ENCODE data around the gene ASPN. TPM values are rescaled to one million over a fixed set of nuclear protein-coding genes. Genes with fewer than 3 reads are reported as not detected.

The ASPN gene
- total RNA-seq, 2 experiments from 2014 or later, result not detected

DNA sequence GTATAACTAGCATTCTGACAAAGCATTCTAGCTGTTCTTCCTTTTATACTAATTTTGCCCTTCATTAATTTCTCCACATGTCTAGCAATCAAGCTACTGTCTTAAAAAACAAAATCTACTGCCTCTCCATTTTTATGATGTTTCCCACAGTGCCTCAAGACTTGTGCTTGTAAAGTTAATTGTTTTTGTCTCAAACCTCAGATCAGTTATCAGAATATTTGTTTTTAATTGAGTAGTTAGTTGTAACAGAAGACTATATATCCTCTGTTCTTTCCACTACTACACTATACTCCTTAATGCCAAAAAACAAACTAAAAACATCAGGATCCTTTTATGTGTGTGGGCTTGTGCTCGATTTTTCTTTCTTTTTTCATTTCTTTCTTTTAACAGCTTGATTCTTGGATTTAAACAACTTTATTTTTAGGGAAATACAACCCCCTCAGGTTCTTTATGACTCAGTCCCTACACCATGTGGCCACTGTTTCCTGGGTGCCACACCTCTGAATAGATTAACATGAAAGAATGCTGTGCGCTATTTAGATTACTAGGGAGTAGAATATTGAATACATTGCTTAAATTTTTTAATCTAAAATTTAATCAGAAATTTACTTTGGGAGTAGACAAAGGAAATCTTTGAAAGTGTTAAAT lies 1.2 kb downstream of the ASPN start:
- CTCF ChIA-PET (ENCODE audit: unreplicated experiment), result no interaction called here
- H2AFZ ChIP-seq (ENCODE audit: low read length), result no peak overlapping the region
- H3K27ac ChIP-seq (ENCODE audit: low read depth, low read length, poor library complexity, severe bottlenecking), result no peak overlapping the region
- H3K9me2 ChIP-seq (ENCODE audit: insufficient read depth, low read length), result no peaks in the 10 kb centered on the region
- TF ChIP-seq, protein P1, sequence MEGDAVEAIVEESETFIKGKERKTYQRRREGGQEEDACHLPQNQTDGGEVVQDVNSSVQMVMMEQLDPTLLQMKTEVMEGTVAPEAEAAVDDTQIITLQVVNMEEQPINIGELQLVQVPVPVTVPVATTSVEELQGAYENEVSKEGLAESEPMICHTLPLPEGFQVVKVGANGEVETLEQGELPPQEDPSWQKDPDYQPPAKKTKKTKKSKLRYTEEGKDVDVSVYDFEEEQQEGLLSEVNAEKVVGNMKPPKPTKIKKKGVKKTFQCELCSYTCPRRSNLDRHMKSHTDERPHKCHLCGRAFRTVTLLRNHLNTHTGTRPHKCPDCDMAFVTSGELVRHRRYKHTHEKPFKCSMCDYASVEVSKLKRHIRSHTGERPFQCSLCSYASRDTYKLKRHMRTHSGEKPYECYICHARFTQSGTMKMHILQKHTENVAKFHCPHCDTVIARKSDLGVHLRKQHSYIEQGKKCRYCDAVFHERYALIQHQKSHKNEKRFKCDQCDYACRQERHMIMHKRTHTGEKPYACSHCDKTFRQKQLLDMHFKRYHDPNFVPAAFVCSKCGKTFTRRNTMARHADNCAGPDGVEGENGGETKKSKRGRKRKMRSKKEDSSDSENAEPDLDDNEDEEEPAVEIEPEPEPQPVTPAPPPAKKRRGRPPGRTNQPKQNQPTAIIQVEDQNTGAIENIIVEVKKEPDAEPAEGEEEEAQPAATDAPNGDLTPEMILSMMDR (conservative IDR thresholded peaks at IDR 0.05; ENCODE audit: low read length), result no peak
- no peak for TF ChIP-seq EZH2phosphoT487 (IDR thresholded peaks at IDR 0.05; ENCODE audit: borderline replicate concordance, low read depth, low read length)
- H4K20me1 ChIP-seq (ENCODE audit: insufficient read depth, low read length), result no peaks in the 10 kb centered on the region
- no peak overlapping the region for H3K4me2 ChIP-seq (ENCODE audit: low read length)
- DNase-seq (ENCODE audit: low spot score), result no peak
- H3K36me3 ChIP-seq (ENCODE audit: insufficient read depth, low read length), result no peaks in the 10 kb centered on the region
- intact Hi-C loops (cut with micrococcal nuclease; ENCODE audit: unreplicated experiment), result no loop called here
- no peaks in the 10 kb centered on the region for H3K79me2 ChIP-seq (ENCODE audit: insufficient read depth, low read depth, low read length)
- BruUV-seq (replicated peaks), result no TSS peak
- H3K9me3 ChIP-seq (ENCODE audit: low read length), result no peaks in the 10 kb centered on the region
- H3K4me1 ChIP-seq (ENCODE audit: insufficient read depth, low read length, poor library complexity, severe bottlenecking), result no peaks in the 10 kb centered on the region
- POLR2A ChIA-PET, result no interaction called here
- H3K4me3 ChIP-seq (ENCODE audit: low read depth, low read length, poor library complexity, severe bottlenecking), result no peak overlapping the region

- Histone ChIP-seq H4K20me1 (ENCODE audit: insufficient read depth, low read length) (no peaks in the 10 kb centered on the region), H3K4me2 (ENCODE audit: low read length) (no peak overlapping the region), H3K79me2 (ENCODE audit: insufficient read depth, low read depth, low read length) (no peaks in the 10 kb centered on the region), H3K9me3 (ENCODE audit: low read length) (no peaks in the 10 kb centered on the region), H3K27ac (ENCODE audit: low read depth, low read length, poor library complexity, severe bottlenecking) (no peak overlapping the region), H3K4me3 (ENCODE audit: low read depth, low read length, poor library complexity, severe bottlenecking) (no peak overlapping the region), H3K9me2 (ENCODE audit: insufficient read depth, low read length) (no peaks in the 10 kb centered on the region), H3K36me3 (ENCODE audit: insufficient read depth, low read length) (no peaks in the 10 kb centered on the region), H3K4me1 (ENCODE audit: insufficient read depth, low read length, poor library complexity, severe bottlenecking) (no peaks in the 10 kb centered on the region), H2AFZ (ENCODE audit: low read length) (no peak overlapping the region)
- POLR2A ChIA-PET, result no interaction called here
- DNase-seq (ENCODE audit: low spot score), result no peak
- BruUV-seq (replicated peaks), result no TSS peak
- TF ChIP-seq, protein P1 (conservative IDR thresholded peaks at IDR 0.05; ENCODE audit: low read length), result no peak
- no peak for TF ChIP-seq EZH2phosphoT487 (IDR thresholded peaks at IDR 0.05; ENCODE audit: borderline replicate concordance, low read depth, low read length)
- CTCF ChIA-PET (ENCODE audit: unreplicated experiment), result no interaction called here
- intact Hi-C loops (cut with micrococcal nuclease; ENCODE audit: unreplicated experiment), result no loop called here
Observed at GRCh38 chr9:92480291-92480771, 2.0 kb downstream of the ASPN start.

GRCh38 chr9:92479346-92479745 lies 3.0 kb downstream of the ASPN start:
- TF ChIP-seq EZH2phosphoT487 (IDR thresholded peaks at IDR 0.05; ENCODE audit: borderline replicate concordance, low read depth, low read length), result no peak
- TF ChIP-seq, protein P1 (conservative IDR thresholded peaks at IDR 0.05; ENCODE audit: low read length), result no peak
- BruUV-seq (replicated peaks), result no TSS peak
- DNase-seq (ENCODE audit: low spot score), result no peak
- Histone ChIP-seq H4K20me1 (ENCODE audit: insufficient read depth, low read length) (no peaks in the 10 kb centered on the region), H3K9me2 (ENCODE audit: insufficient read depth, low read length) (no peaks in the 10 kb centered on the region), H3K79me2 (ENCODE audit: insufficient read depth, low read depth, low read length) (no peaks in the 10 kb centered on the region), H3K36me3 (ENCODE audit: insufficient read depth, low read length) (no peaks in the 10 kb centered on the region), H3K9me3 (ENCODE audit: low read length) (no peaks in the 10 kb centered on the region), H3K4me2 (ENCODE audit: low read length) (no peak overlapping the region), H3K27ac (ENCODE audit: low read depth, low read length, poor library complexity, severe bottlenecking) (no peak overlapping the region), H2AFZ (ENCODE audit: low read length) (no peak overlapping the region), H3K4me1 (ENCODE audit: insufficient read depth, low read length, poor library complexity, severe bottlenecking) (no peaks in the 10 kb centered on the region), H3K4me3 (ENCODE audit: low read depth, low read length, poor library complexity, severe bottlenecking) (no peak overlapping the region)
- ChIA-PET POLR2A (no interaction called here), CTCF (ENCODE audit: unreplicated experiment) (no interaction called here)
- intact Hi-C loops (cut with micrococcal nuclease; ENCODE audit: unreplicated experiment), result no loop called here
